ENCODE data around the gene CSNK2A3.

- TF ChIP-seq ZNF138 (CRISPR knock-in tag; conservative IDR thresholded peaks at IDR 0.05): no peak
- TF ChIP-seq CTCF (IDR thresholded peaks at IDR 0.05): no peak
- no peak for TF ChIP-seq SP1 (CRISPR knock-in tag; conservative IDR thresholded peaks at IDR 0.05)
- TF ChIP-seq MXD4 (CRISPR knock-in tag; IDR thresholded peaks at IDR 0.05; ENCODE audit: borderline replicate concordance): no peak
- no peak for TF ChIP-seq USF1 (CRISPR knock-in tag; IDR thresholded peaks at IDR 0.05)
- no peak for TF ChIP-seq ATF2 (CRISPR knock-in tag; IDR thresholded peaks at IDR 0.05; ENCODE audit: borderline replicate concordance, low read depth)
- no peak for TF ChIP-seq NFE2L1 (CRISPR knock-in tag; IDR thresholded peaks at IDR 0.05)
- no peak for TF ChIP-seq TEAD4 (CRISPR knock-in tag; IDR thresholded peaks at IDR 0.05)
- TF ChIP-seq ATF1 (CRISPR knock-in tag; IDR thresholded peaks at IDR 0.05): no peak
- TF ChIP-seq CBFB (CRISPR knock-in tag; IDR thresholded peaks at IDR 0.05; ENCODE audit: low read depth): no peak
- no peak for TF ChIP-seq TP53 (CRISPR knock-in tag; IDR thresholded peaks at IDR 0.05)
- TF ChIP-seq NFYB (CRISPR knock-in tag; conservative IDR thresholded peaks at IDR 0.05; ENCODE audit: low read depth): no peak
Observed at GRCh38 chr11:11370255-11370961, 17.4 kb upstream of the CSNK2A3 start.
